Retinal pigment epithelial cell (primary cell): Measurements from ENCODE around the gene LRP11.
"Not testable (repeated sequence)": the region's sequence is repeated elsewhere in the genome, so short reads cannot be mapped to it uniquely, and the experiment has no call there.

Experiments used
- DNase-seq: peaks from one replicate; pipeline ENCODE4 v3.0.0-alpha.2; 2010; ENCODE audit warnings: low read depth
- H3K4me3 ChIP-seq: 2 replicates; pipeline ENCODE4 v1.5.1; 2011; ENCODE audit warnings: mild to moderate bottlenecking, low read length, control low read depth, moderate library complexity
- TF ChIP-seq, protein P1 (sequence below): conservative IDR thresholded peaks from 2 replicates; pipeline ENCODE4 v1.5.1; 2011; ENCODE audit warnings: low read depth, low read length, control low read depth, inconsistent platforms

Gene LRP11

DNA sequence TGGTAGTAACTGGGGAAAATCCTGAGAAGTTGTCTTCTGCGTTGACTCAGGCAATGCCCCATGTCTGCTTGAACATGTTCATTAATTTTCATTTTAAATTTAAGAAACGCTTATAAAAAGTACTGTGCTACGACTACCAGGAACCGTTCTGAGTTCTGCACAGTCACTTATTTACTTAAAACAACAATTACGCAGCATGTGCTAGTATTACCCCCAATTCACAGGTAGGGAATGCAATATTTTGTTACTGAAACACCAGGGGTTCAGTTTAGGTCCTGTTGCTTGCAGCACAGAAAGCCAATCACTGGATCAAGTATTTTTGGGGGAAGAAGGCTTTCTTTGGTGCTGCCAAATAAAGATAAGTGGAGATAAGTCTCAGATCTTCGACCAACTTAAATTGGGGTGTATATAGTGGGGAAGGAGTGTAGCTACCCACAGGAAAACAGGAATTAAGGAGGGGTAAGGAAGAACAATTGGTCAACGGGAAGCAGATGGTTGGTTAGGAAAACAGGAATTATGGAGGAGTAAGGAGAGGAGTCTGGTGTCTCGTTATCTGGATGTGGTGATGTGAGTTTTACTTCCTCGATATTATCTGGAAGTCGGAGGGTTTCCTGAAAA is 5.2 kb upstream of the LRP11 start:
- no peak for DNase-seq
- TF ChIP-seq, protein P1, sequence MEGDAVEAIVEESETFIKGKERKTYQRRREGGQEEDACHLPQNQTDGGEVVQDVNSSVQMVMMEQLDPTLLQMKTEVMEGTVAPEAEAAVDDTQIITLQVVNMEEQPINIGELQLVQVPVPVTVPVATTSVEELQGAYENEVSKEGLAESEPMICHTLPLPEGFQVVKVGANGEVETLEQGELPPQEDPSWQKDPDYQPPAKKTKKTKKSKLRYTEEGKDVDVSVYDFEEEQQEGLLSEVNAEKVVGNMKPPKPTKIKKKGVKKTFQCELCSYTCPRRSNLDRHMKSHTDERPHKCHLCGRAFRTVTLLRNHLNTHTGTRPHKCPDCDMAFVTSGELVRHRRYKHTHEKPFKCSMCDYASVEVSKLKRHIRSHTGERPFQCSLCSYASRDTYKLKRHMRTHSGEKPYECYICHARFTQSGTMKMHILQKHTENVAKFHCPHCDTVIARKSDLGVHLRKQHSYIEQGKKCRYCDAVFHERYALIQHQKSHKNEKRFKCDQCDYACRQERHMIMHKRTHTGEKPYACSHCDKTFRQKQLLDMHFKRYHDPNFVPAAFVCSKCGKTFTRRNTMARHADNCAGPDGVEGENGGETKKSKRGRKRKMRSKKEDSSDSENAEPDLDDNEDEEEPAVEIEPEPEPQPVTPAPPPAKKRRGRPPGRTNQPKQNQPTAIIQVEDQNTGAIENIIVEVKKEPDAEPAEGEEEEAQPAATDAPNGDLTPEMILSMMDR, result no peak
- no peak overlapping the region for H3K4me3 ChIP-seq

DNA sequence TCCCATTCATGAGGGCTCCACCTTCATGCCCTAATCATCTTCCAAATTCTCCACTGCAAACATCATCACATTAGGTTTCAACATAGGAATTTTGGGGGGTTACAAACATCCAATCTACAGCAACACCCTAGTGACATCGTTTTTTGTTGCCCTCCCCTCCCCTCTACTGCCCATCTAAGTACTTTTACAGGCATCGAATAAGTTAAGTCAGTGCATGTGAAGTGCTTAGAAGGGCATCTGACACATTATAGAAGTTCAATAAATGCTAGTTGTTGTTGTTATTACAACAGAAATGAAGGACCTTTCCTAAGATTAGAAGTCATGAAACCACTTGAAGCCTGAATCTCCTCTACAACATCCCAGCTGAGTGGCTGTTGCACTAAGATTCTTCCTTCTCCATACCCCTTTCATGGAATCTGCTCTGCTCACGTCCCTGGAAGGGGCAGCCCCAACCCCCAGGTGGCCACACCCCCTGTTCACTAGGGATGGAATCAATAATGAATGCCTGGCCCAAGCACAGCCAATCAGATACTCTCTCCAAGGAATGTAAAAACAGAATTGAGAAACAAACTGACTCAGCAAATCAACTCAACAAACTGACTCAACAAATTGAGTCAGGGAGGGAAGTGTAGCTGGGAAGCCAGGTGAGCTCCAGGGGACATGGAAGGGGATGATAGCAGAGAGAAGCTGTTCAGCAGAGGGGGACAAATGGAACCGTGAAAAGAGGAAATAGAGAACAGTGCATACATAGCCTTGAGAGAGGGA is 3.9 kb upstream of the LRP11 start:
- DNase-seq, result no peak
- no peak overlapping the region for H3K4me3 ChIP-seq
- TF ChIP-seq, protein P1, result no peak

DNA sequence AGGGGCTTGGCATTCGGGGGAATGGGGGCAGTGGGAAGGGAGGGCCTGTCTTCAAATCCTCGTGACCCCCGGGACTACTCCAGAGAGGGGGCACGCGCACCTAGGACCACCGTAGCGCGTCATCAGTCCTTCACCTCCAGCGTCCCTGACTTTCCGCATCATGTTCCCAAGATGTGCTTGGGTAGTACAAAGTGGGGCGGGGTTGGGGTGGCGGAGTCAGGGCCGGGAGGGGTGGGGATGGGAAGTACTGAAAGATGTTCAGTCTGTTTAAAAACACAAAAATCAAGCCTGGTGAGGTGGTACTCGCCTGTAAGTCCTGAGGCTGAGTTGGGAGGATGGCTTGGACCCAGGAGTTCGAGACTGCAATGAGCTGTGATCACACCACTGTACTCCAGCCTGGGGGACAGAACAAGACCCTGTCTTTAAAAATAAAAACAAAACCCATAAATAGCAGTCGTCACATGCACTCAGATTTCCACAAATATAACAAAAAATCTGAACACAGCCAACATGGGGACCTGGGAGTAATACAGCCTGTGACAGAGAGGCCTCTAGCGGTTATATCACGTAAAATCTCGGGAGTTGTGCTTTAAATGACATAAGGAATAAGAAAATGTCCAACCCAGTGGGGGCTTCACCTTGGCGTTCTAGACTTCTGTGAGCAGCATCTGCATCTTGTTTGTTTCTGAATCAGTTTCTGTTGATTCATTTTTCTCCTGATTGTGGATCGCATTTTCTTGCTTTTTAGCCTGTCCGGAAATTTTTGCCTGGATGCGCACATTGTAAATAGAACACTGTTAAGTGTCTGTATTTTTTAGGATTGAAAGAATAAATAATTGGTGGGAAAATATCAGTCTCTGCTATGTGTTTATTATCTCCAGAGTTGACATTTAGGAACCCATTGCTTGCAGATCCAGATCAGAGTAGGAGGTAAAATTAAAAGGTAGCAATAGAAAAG is 698 bp upstream of the LRP11 start:
- TF ChIP-seq, protein P1, result peak; percentile 76
- DNase-seq, result no peak
- H3K4me3 ChIP-seq, result peak overlapping the region; percentile 66

DNA sequence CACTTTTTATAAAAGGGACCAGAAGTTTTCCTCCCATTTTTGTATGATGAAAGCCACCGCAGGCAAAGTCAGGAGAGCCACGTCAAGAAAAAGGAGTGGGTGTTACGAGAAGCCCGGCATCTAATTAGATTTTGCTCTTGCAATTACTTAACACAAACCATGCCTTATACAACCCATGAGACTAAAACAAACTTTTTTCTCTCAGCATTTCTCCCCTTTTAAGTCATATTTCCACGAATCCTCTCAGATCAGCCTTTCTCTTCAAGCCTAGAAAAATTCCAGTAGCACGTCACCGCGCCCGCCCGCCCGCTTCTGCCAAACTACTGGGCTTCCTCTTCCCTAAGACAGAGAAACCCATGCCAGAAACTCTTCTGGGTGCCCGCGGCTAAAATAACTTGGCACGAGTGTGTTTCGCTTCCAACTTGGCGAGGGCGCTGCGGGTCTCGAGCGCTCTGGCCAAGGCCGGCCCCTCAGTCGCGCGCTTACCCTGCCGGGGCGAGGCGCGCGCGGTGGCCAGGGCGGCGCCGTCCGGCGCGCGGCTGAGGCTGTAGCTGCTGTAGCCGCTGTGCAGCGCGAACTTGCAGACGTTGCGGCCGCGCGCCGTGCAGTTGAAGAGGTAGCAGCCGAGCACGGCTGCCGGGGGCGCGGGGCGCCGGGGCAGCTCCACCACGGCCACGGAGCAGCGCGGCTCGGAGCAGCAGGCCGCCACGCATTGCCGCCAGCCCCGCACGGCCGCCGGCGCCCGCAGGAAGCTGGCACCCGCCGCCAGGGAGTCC is 1.0 kb downstream of the LRP11 start:
- DNase-seq, result no peak
- TF ChIP-seq, protein P1, result no peak
- H3K4me3 ChIP-seq, result peak overlapping the region; percentile 66

DNA sequence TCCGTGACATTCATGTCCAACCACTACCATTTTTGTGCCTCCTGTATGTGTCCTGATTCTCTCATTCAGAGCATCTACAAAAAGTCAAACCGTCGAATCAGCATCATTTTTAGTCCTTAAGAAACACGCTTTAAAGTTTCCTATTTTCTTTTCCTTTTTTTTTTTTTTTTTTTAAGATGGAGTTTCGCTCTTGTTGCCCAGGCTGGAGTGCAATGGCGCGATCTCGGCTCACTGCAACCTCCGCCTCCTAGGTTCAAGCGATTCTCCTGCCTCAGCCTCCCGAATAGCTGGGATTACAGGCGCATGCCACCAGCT is 1.8 kb downstream of the LRP11 start:
- H3K4me3 ChIP-seq, result peak overlapping the region; percentile 66
- DNase-seq, result not testable (repeated sequence)

DNA sequence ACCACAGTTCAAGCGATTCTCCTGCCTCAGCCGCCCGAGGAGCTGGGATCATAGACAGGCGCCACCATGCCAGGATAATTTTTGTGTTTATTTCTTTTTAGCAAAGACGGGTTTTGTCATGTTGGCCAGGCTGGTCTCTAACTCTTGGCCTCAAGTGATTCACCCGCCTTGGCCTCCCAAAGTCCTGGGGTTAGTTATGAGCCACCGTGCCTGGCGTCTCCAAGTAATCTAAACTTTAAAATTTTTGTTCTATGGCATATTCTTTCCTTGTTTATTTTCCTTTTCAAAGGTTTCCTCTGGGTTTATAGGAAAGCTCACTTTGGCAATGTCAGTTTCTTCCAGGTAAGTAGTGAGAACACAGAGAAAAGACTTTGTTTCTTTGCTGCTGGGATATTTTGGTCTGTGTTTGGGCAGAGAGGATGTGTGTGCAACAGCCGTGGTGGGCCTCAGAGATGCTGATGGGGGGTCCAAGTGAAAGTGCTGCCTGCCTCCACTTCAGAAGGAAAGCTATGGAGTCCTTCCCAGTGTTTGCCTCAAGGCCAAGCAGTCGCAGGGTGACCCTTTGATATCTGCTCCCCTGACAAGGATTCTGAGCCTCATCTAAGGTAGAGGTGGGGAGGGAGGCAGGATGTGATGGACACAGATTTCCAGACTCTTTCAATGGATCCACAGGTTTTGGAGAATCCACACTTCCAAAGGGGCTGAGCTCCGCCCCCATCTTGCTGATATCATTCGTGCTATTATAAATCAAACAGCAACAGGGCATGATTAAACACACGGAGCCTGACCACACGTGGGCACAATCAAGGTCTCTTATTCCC is 2.3 kb downstream of the LRP11 start:
- TF ChIP-seq, protein P1, result no peak
- DNase-seq, result no peak
- no peak overlapping the region for H3K4me3 ChIP-seq
